IMR-90 (cell line): ENCODE results near the gene TSPAN3. TPM values are rescaled to one million over a fixed set of nuclear protein-coding genes. Genes with fewer than 3 reads are reported as not detected.

Experiments
- ATAC-seq: fragments of 200-7000 bp; cut with Tn5 transposase; 2 replicates; pipeline ENCODE4 v1.9.1; 2020; ENCODE audit warnings: low read depth, mild to moderate bottlenecking, moderate library complexity
- BruUV-seq: library from RNA; stranded (reverse); fragments of 400-500 nt; replicated peaks from 2 replicates; lab custom pipeline; 2021; lab: Mats Ljungman, UMichigan
- CTCF ChIA-PET: fragments of 300-600 bp; formaldehyde crosslinking; extraction: SDS; loops from one replicate; lab custom pipeline; 2021; ENCODE audit warnings: antibody characterized with exemption; lab: Yijun Ruan, JAX
- POLR2A ChIA-PET: fragments of 300-600 bp; sonication (Branson Sonifier 250); formaldehyde crosslinking; loops from one replicate; lab custom pipeline; 2022; ENCODE audit warnings: antibody characterized with exemption; ENCODE audit not compliant: unreplicated experiment; lab: Charles Lee
- DNase-seq: peaks from one replicate; pipeline ENCODE4 v3.0.0; 2013
- H2AFZ ChIP-seq: replicated peaks from 2 replicates; pipeline ENCODE3; 2013; ENCODE audit warnings: low read length, mild to moderate bottlenecking; ENCODE audit not compliant: poor library complexity
- H2AK5ac ChIP-seq: 2 replicates; pipeline ENCODE4 v1.6.1; 2013; ENCODE audit warnings: low read depth, low read length, inconsistent platforms
- H2AK9ac ChIP-seq: replicated peaks from 2 replicates; pipeline ENCODE3; 2013; ENCODE audit warnings: mild to moderate bottlenecking, low read depth, low read length, moderate library complexity; ENCODE audit not compliant: poor library complexity
- H2BK120ac ChIP-seq: 2 replicates; pipeline ENCODE4 v1.6.1; 2013; ENCODE audit warnings: low read depth, low read length, inconsistent platforms
- H2BK15ac ChIP-seq: 3 replicates; pipeline ENCODE4 v1.6.1; 2013; ENCODE audit warnings: low read depth, low read length, inconsistent platforms
- H2BK20ac ChIP-seq: 2 replicates; pipeline ENCODE4 v1.6.1; 2013; ENCODE audit warnings: low read depth, mild to moderate bottlenecking, inconsistent platforms, low read length, moderate library complexity
- H2BK5ac ChIP-seq: 2 replicates; pipeline ENCODE4 v1.6.1; 2013; ENCODE audit warnings: mild to moderate bottlenecking, low read depth, low read length, inconsistent platforms; ENCODE audit not compliant: poor library complexity, severe bottlenecking
- H3K14ac ChIP-seq: replicated peaks from 2 replicates; pipeline ENCODE4 v1.6.1; 2013; ENCODE audit warnings: low read depth, low read length, inconsistent platforms
- H3K18ac ChIP-seq: 2 replicates; pipeline ENCODE4 v1.6.1; 2013; ENCODE audit warnings: low read depth, low read length, control low read depth
- H3K23ac ChIP-seq: 2 replicates; pipeline ENCODE4 v1.6.1; 2013; ENCODE audit warnings: low read depth, low read length, inconsistent platforms
- H3K27ac ChIP-seq: 2 replicates; pipeline ENCODE4 v1.5.1; 2013; ENCODE audit warnings: mild to moderate bottlenecking, control low read depth, low read length; ENCODE audit not compliant: insufficient read depth
- H3K27me3 ChIP-seq: 2 replicates; pipeline ENCODE4 v1.6.1; 2013; ENCODE audit warnings: low read length; ENCODE audit not compliant: control insufficient read depth, insufficient read depth
- H3K36me3 ChIP-seq: 2 replicates; pipeline ENCODE4 v1.6.1; 2013; ENCODE audit warnings: low read length, mixed read lengths; ENCODE audit not compliant: control insufficient read depth, insufficient read depth
- H3K4ac ChIP-seq: 2 replicates; pipeline ENCODE4 v1.6.1; 2013; ENCODE audit warnings: low read depth, low read length, inconsistent platforms
- H3K4me1 ChIP-seq: 2 replicates; pipeline ENCODE4 v1.6.1; 2013; ENCODE audit warnings: low read length, mixed read lengths; ENCODE audit not compliant: control insufficient read depth, insufficient read depth
- H3K4me2 ChIP-seq: 2 replicates; pipeline ENCODE4 v1.6.1; 2013; ENCODE audit warnings: low read depth, mild to moderate bottlenecking, control low read depth, low read length, moderate library complexity
- H3K4me3 ChIP-seq: 2 replicates; pipeline ENCODE4 v1.5.1; 2013; ENCODE audit warnings: low read depth, mild to moderate bottlenecking, control low read depth, low read length, moderate library complexity; ENCODE audit not compliant: insufficient read depth
- H3K56ac ChIP-seq: 2 replicates; pipeline ENCODE4 v1.6.1; 2013; ENCODE audit warnings: low read length, inconsistent platforms; ENCODE audit not compliant: insufficient read depth; ENCODE audit errors: extremely low read depth
- H3K79me1 ChIP-seq, 2 experiments: 2 replicates each; pipeline ENCODE4 v1.6.1; 2013; ENCODE audit warnings: low read length in 2 of 2, inconsistent platforms in 1 of 2, low read depth in 1 of 2
- H3K9ac ChIP-seq: 2 replicates; pipeline ENCODE4 v1.6.1; 2013; ENCODE audit warnings: low read depth, low read length, control low read depth
- H3K9me1 ChIP-seq: 2 replicates; pipeline ENCODE4 v1.6.1; 2013; ENCODE audit warnings: low read length, inconsistent platforms; ENCODE audit not compliant: insufficient read depth
- H3K9me3 ChIP-seq: 2 replicates; pipeline ENCODE4 v1.6.1; 2013; ENCODE audit warnings: low read length; ENCODE audit not compliant: control insufficient read depth, insufficient read depth
- H4K20me1 ChIP-seq: 2 replicates; pipeline ENCODE4 v1.6.1; 2013; ENCODE audit warnings: low read length, inconsistent platforms; ENCODE audit not compliant: insufficient read depth
- H4K5ac ChIP-seq: 2 replicates; pipeline ENCODE4 v1.6.1; 2013; ENCODE audit warnings: mild to moderate bottlenecking, low read depth, low read length, control low read depth
- H4K8ac ChIP-seq, 2 experiments: 2 replicates each; pipeline ENCODE4 v1.6.1; 2013; ENCODE audit warnings: low read depth in 2 of 2, low read length in 2 of 2, control low read depth in 1 of 2, inconsistent platforms in 1 of 2
- H4K91ac ChIP-seq: 2 replicates; pipeline ENCODE4 v1.6.1; 2013; ENCODE audit warnings: low read depth, low read length, inconsistent platforms; ENCODE audit not compliant: insufficient read depth
- MAFK ChIP-seq: IDR thresholded peaks from 2 replicates; pipeline ENCODE4 v1.6.1; 2012; ENCODE audit warnings: low read depth, low read length, improper control_type of control experiment
- NFE2L2 ChIP-seq: fragments of 150-350 bp; IDR thresholded peaks from 2 replicates; pipeline ENCODE4 v1.6.1; 2016; ENCODE audit warnings: low read depth, mild to moderate bottlenecking, low read length
- RAD21 ChIP-seq: IDR thresholded peaks from 2 replicates; pipeline ENCODE4 v1.6.1; 2012; ENCODE audit warnings: low read length, improper control_type of control experiment
- SMC3 ChIP-seq: fragments of 150-350 bp; IDR thresholded peaks from 2 replicates; pipeline ENCODE4 v1.6.1; 2016; ENCODE audit warnings: low read depth, mild to moderate bottlenecking, antibody characterized with exemption, low read length, moderate library complexity
- WGBS, 2 experiments: methylation state at CpG; one replicate each; pipeline versions ENCODE4 v1.1.5 to v1.1.7; 2013; ENCODE audit warnings: missing lambda C conversion rate in 2 of 2; ENCODE audit not compliant: insufficient read length in 1 of 2; ENCODE audit errors: extremely low coverage in 2 of 2; 5-methylcytosine and 5-hydroxymethylcytosine counted together
- dilution Hi-C: fragments of 300-500 bp; cut with HindIII; formaldehyde crosslinking; loops from one replicate; pipeline ENCODE4 v1.14.3; 2018; ENCODE audit warnings: low sequenced_read_pairs; ENCODE audit not compliant: unreplicated experiment
- in situ Hi-C: fragments of 300-500 bp; cut with MboI; formaldehyde crosslinking; loops from 3 replicates; pipeline ENCODE4 v1.14.3; 2019; ENCODE audit warnings: low sequenced_read_pairs, inconsistent platforms, mixed read lengths
- intact Hi-C: fragments of 100-400 bp; cut with micrococcal nuclease; formaldehyde crosslinking; loops from 2 replicates; pipeline ENCODE4 v1.10.0; 2022
- polyA plus RNA-seq, 3 experiments: library from polyadenylated mRNA; depleted of rRNA; stranded (reverse); fragments of >200 nt; gene quantifications; 2 replicates each; pipeline ENCODE4 v1.2.3, GENCODE V29; 2012; ENCODE audit warnings: low replicate concordance in 1 of 3
- total RNA-seq: library from RNA; depleted of rRNA; stranded (reverse); fragments of >200 nt; gene quantifications from 2 replicates; pipeline ENCODE4 v1.2.3, GENCODE V29; 2012
- TF ChIP-seq, protein P1 (sequence below): conservative IDR thresholded peaks from 2 replicates; pipeline ENCODE4 v1.5.1; 2012; ENCODE audit warnings: mild to moderate bottlenecking, low read depth, low read length, improper control_type of control experiment

Gene TSPAN3
- total and polyA plus RNA-seq, 2 of the 4 experiments (the other 2 are of a cell fraction): 270 to 295 TPM

DNA sequence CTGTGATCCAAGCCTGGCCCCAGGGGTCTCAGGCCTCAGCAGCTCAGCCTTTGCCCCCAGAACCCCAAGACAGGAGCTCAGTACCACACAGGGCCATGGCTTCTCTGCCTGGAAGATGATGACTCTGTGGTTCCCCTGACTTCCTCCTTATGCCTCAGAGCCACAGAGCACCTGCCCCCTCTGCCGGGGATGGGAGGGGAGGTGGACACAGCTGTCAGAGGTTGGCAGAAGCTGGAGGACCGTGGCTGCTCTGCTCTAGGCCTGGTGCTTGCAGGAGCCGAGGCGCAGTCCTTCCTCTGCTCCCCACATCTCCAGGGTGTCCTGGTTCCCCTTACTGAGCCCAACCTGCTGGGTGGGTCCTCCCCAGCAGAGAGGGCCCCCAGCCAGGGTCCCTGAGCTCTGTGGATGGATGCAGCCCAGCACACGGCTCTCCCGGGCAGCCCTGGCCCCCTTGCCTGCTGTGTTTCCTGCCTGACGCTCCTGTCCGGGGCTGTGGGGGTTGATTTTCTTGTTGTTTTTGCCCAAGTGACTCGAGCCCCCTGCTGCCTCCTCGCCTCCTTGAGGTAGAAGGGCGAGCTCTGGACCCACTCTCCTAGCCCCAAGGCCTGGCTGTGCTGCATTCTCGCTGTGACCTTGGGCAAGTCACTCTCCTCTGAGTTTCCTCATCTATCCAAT is 39.4 kb downstream of the TSPAN3 start:
- Histone ChIP-seq H3K9ac (no peak overlapping the region), H2BK5ac (no peak overlapping the region), H3K36me3 (peaks cover 4% of the 10 kb centered on the region), H2AFZ (no peak overlapping the region), H4K8ac (no peak overlapping the region), H2BK120ac (no peak overlapping the region), H3K9me3 (no peaks in the 10 kb centered on the region), H2BK15ac (no peak overlapping the region), H3K4me3 (no peak overlapping the region), H4K5ac (no peak overlapping the region), H4K91ac (no peak overlapping the region), H2BK20ac (no peak overlapping the region), H3K9me1 (peaks cover 8% of the 10 kb centered on the region), H2AK9ac (no peak overlapping the region), H3K27ac (no peak overlapping the region), H3K18ac (no peak overlapping the region), H3K4ac (no peak overlapping the region), H3K4me1 (0 out of 2 replicates have a peak, but pooled peaks cover 2% of the 10 kb centered on the region), H3K79me1 (0 out of 4 replicates have a peak, but pooled peaks cover 0 to 8% of the 10 kb centered on the region in 2 experiments), H3K27me3 (no peaks in the 10 kb centered on the region), H3K56ac (no peak overlapping the region), H3K14ac (no peak overlapping the region), H2AK5ac (no peak overlapping the region), H3K4me2 (no peak overlapping the region), H3K23ac (no peak overlapping the region), H4K20me1 (peaks cover 4% of the 10 kb centered on the region; the same call in 1 of the 2 replicates)
- ATAC-seq: peak; percentile 10; the same call in 1 of the 2 replicates
- in situ Hi-C loops (no loop called here), dilution Hi-C loops (no loop called here), intact Hi-C loops (no loop called here)
- TF ChIP-seq SMC3 (0 out of 2 replicates have a peak, but pooled peaks have one; percentile 21), MAFK (no peak), NFE2L2 (no peak), RAD21 (peak; percentile 39)
- TF ChIP-seq, protein P1, sequence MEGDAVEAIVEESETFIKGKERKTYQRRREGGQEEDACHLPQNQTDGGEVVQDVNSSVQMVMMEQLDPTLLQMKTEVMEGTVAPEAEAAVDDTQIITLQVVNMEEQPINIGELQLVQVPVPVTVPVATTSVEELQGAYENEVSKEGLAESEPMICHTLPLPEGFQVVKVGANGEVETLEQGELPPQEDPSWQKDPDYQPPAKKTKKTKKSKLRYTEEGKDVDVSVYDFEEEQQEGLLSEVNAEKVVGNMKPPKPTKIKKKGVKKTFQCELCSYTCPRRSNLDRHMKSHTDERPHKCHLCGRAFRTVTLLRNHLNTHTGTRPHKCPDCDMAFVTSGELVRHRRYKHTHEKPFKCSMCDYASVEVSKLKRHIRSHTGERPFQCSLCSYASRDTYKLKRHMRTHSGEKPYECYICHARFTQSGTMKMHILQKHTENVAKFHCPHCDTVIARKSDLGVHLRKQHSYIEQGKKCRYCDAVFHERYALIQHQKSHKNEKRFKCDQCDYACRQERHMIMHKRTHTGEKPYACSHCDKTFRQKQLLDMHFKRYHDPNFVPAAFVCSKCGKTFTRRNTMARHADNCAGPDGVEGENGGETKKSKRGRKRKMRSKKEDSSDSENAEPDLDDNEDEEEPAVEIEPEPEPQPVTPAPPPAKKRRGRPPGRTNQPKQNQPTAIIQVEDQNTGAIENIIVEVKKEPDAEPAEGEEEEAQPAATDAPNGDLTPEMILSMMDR: peak; percentile 26; the same call in 1 of the 2 replicates
- BruUV-seq: no TSS peak
- CTCF ChIA-PET: interaction anchor here (0.6 kb wide), 1 partner anchor 33 kb away, joined by 7 read pairs; no protein-coding TSS in a partner anchor
- WGBS, 2 experiments: no CpG with 5 or more reads among the region's 12 CpGs
- DNase-seq: peak; percentile 44
- POLR2A ChIA-PET: no interaction called here
